ENCODE data around the gene NAV2.

Gene NAV2

GRCh38 chr11:20010156-20010850 is 297.7 kb downstream of the NAV2 start:
- in situ Hi-C loops (cut with HindIII; ENCODE audit: low sequenced_read_pairs), result no loop called here

GRCh38 chr11:20010851-20011225 is 298.2 kb downstream of the NAV2 start:
- in situ Hi-C loops (cut with HindIII; ENCODE audit: low sequenced_read_pairs), result no loop called here

GRCh38 chr11:20011307-20011951 is 298.8 kb downstream of the NAV2 start:
- in situ Hi-C loops (cut with HindIII; ENCODE audit: low sequenced_read_pairs), result no loop called here

GRCh38 chr11:20013346-20014066 is 300.9 kb downstream of the NAV2 start:
- in situ Hi-C loops (cut with HindIII; ENCODE audit: low sequenced_read_pairs), result no loop called here

- in situ Hi-C loops (cut with HindIII; ENCODE audit: low sequenced_read_pairs), result no loop called here
Measured at GRCh38 chr11:20014067-20014402, 301.4 kb downstream of the NAV2 start.

GRCh38 chr11:20015101-20015500 is 302.5 kb downstream of the NAV2 start:
- in situ Hi-C loops (cut with HindIII; ENCODE audit: low sequenced_read_pairs), result no loop called here

- in situ Hi-C loops (cut with HindIII; ENCODE audit: low sequenced_read_pairs), result no loop called here
Measured at GRCh38 chr11:20015529-20016427, 303.1 kb downstream of the NAV2 start.

- in situ Hi-C loops (cut with HindIII; ENCODE audit: low sequenced_read_pairs), result no loop called here
Measured at GRCh38 chr11:20016526-20016925, 303.9 kb downstream of the NAV2 start.

GRCh38 chr11:20017320-20017719 is 304.7 kb downstream of the NAV2 start:
- in situ Hi-C loops (cut with HindIII; ENCODE audit: low sequenced_read_pairs), result no loop called here

- in situ Hi-C loops (cut with HindIII; ENCODE audit: low sequenced_read_pairs), result no loop called here
Measured at GRCh38 chr11:20020198-20020597, 307.6 kb downstream of the NAV2 start.

- in situ Hi-C loops (cut with HindIII; ENCODE audit: low sequenced_read_pairs), result no loop called here
Measured at GRCh38 chr11:20020716-20021115, 308.1 kb downstream of the NAV2 start.

GRCh38 chr11:20021212-20021611 is 308.6 kb downstream of the NAV2 start:
- in situ Hi-C loops (cut with HindIII; ENCODE audit: low sequenced_read_pairs), result no loop called here

GRCh38 chr11:20021771-20022362 is 309.2 kb downstream of the NAV2 start:
- in situ Hi-C loops (cut with HindIII; ENCODE audit: low sequenced_read_pairs), result no loop called here

GRCh38 chr11:20022363-20023081 is 309.9 kb downstream of the NAV2 start:
- in situ Hi-C loops (cut with HindIII; ENCODE audit: low sequenced_read_pairs), result no loop called here

- in situ Hi-C loops (cut with HindIII; ENCODE audit: low sequenced_read_pairs), result no loop called here
Measured at GRCh38 chr11:20023082-20023426, 310.4 kb downstream of the NAV2 start.

- in situ Hi-C loops (cut with HindIII; ENCODE audit: low sequenced_read_pairs), result no loop called here
Measured at GRCh38 chr11:20024172-20024935, 311.7 kb downstream of the NAV2 start.

GRCh38 chr11:20025332-20025840 is 312.7 kb downstream of the NAV2 start:
- in situ Hi-C loops (cut with HindIII; ENCODE audit: low sequenced_read_pairs), result no loop called here

- in situ Hi-C loops (cut with HindIII; ENCODE audit: low sequenced_read_pairs), result no loop called here
Measured at GRCh38 chr11:20026629-20027555, 314.3 kb downstream of the NAV2 start.
